DOHH2 (cell line): ENCODE measurements around the gene SCNN1B.

Source experiments
- CTCF ChIP-seq: fragments of 200-600 bp; sonication (generic); IDR thresholded peaks from one replicate; pipeline ENCODE4 v1.5.1; 2014; ENCODE audit warnings: antibody characterized with exemption, mild to moderate bottlenecking, low read depth, low read length; ENCODE audit not compliant: poor library complexity, severe bottlenecking
- EZH2phosphoT487 ChIP-seq: fragments of 200-600 bp; sonication (generic); IDR thresholded peaks from 2 replicates; pipeline ENCODE4 v1.6.1; 2017; ENCODE audit warnings: borderline replicate concordance, mild to moderate bottlenecking, antibody characterized with exemption, low read length, moderate library complexity, mixed read lengths

GRCh38 chr16:23304620-23305019 lies 2.5 kb downstream of the SCNN1B start:
- TF ChIP-seq CTCF = no peak
- no peak for TF ChIP-seq EZH2phosphoT487
